Naive thymus-derived CD4-positive, alpha-beta T cell (primary cell): ENCODE measurements around the gene HNRNPM. TPM values are rescaled to one million over a fixed set of nuclear protein-coding genes. Genes with fewer than 3 reads are reported as not detected.

Source experiments
- ATAC-seq: fragments of 150-1000 bp; cut with Tn5 transposase; 2 replicates; pipeline ENCODE4 v1.10.0; 2021; ENCODE audit warnings: mild to moderate bottlenecking, moderate library complexity
- CTCF ChIA-PET: fragments of 350-600 bp; sonication (Branson Sonifier 250); formaldehyde crosslinking; loops from one replicate; lab custom pipeline; 2021; ENCODE audit warnings: antibody characterized with exemption; lab: Charles Lee
- POLR2A ChIA-PET: fragments of 350-600 bp; sonication (Branson Sonifier 250); formaldehyde crosslinking; loops from one replicate; lab custom pipeline; 2021; ENCODE audit warnings: antibody characterized with exemption, inconsistent platforms; lab: Charles Lee
- DNase-seq, 9 donors: peaks; one replicate each; pipeline versions ENCODE4 v3.0.0 to v3.0.0-alpha.2; 2020 to 2022; ENCODE audit warnings: mixed read lengths in 1 of 9
- H3K27ac ChIP-seq: one replicate; pipeline ENCODE4 v1.7.0; 2013; ENCODE audit warnings: mild to moderate bottlenecking, low read depth, low read length, moderate library complexity
- H3K27me3 ChIP-seq, 2 donors: one replicate each; pipeline ENCODE4 v1.7.0; 2013; ENCODE audit warnings: low read length in 2 of 2, mild to moderate bottlenecking in 2 of 2, moderate library complexity in 2 of 2; ENCODE audit not compliant: control insufficient read depth in 2 of 2, insufficient read depth in 2 of 2
- H3K36me3 ChIP-seq, 3 experiments: 1 replicate in 2 of 3; 2 replicates in 1 of 3; pipeline ENCODE4 v1.7.0; 2013; ENCODE audit warnings: low read length in 3 of 3, mild to moderate bottlenecking in 3 of 3, moderate library complexity in 1 of 3; ENCODE audit not compliant: insufficient read depth in 3 of 3, control insufficient read depth in 2 of 3
- H3K4me1 ChIP-seq, 2 donors: one replicate each; pipeline ENCODE4 v1.7.0; 2013; ENCODE audit warnings: low read length in 2 of 2, mild to moderate bottlenecking in 2 of 2, moderate library complexity in 1 of 2; ENCODE audit not compliant: control insufficient read depth in 2 of 2, insufficient read depth in 2 of 2
- H3K4me3 ChIP-seq: 2 replicates; pipeline ENCODE4 v1.7.0; 2013; ENCODE audit warnings: mild to moderate bottlenecking, low read length
- H3K9me3 ChIP-seq, 3 experiments: 1 replicate in 2 of 3; 2 replicates in 1 of 3; pipeline ENCODE4 v1.7.0; 2013; ENCODE audit warnings: low read length in 3 of 3; ENCODE audit not compliant: control insufficient read depth in 2 of 3
- H3K27ac Mint-ChIP-seq, 9 donors: one replicate each; pipeline ENCODE4 v1.8.0; 2020 to 2022; ENCODE audit warnings: mixed read lengths in 9 of 9, mild to moderate bottlenecking in 8 of 9, moderate library complexity in 5 of 9, inconsistent platforms in 2 of 9
- H3K27me3 Mint-ChIP-seq, 5 donors: one replicate each; pipeline ENCODE4 v1.8.0; 2021 to 2022; ENCODE audit warnings: mixed read lengths in 5 of 5, mild to moderate bottlenecking in 1 of 5
- H3K36me3 Mint-ChIP-seq, 5 donors: one replicate each; pipeline ENCODE4 v1.8.0; 2020 to 2022; ENCODE audit warnings: mixed read lengths in 5 of 5, mild to moderate bottlenecking in 3 of 5, inconsistent platforms in 1 of 5
- H3K4me1 Mint-ChIP-seq, 7 donors: one replicate each; pipeline ENCODE4 v1.8.0; 2020 to 2022; ENCODE audit warnings: mixed read lengths in 7 of 7, mild to moderate bottlenecking in 3 of 7, inconsistent platforms in 1 of 7
- H3K4me3 Mint-ChIP-seq, 10 donors: one replicate each; pipeline ENCODE4 v1.8.0; 2020 to 2022; ENCODE audit warnings: mild to moderate bottlenecking in 10 of 10, mixed read lengths in 10 of 10, moderate library complexity in 6 of 10, inconsistent platforms in 2 of 10
- H3K9me3 Mint-ChIP-seq, 11 donors: one replicate each; pipeline ENCODE4 v1.8.0; 2020 to 2022; ENCODE audit warnings: mixed read lengths in 11 of 11, mild to moderate bottlenecking in 4 of 11, inconsistent platforms in 1 of 11, moderate library complexity in 1 of 11
- intact Hi-C, 2 donors: fragments of 100-400 bp; cut with micrococcal nuclease; formaldehyde crosslinking; loops; one replicate each; pipeline ENCODE4 v1.15.1; 2023
- polyA plus RNA-seq, 2 donors: library from polyadenylated mRNA; unstranded; fragments of 300-500 nt; fragmentation: Illumina TruSeq; gene quantifications; one replicate each; pipeline ENCODE4 v1.2.3, GENCODE V29; 2021
- total RNA-seq, 6 experiments: library from RNA in 5 of 6; stranded (reverse) in 5 of 6; gene quantifications; 1 replicate in 5 of 6; 2 replicates in 1 of 6; pipeline ENCODE4 v1.2.3 and lab custom pipeline; 2021 to 2026

HNRNPM gene
- total and polyA plus RNA-seq, 7 experiments from 2014 or later, result 175 to 378 (median 272) TPM

DNA sequence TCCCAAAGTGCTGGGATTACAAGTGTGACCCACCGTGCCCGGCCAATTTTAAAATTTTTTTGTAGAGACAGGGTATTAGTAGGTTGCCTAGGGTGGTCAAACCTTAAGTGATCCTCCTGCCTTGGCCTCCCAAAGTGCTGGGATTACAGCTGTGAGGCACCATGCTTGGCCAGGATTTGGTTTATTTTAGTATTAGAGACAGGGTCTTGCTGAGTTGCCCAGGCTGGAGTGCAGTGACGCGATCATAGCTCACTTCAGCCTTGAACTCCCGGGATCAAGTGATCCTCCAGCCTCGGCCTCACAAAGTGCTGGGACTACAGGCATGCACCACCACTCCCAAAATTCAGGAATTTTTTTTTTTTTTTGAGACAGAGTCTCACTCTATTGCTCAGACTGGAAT, 74.6 kb downstream of the HNRNPM start:
- intact Hi-C loops, result loop anchor here (5.0 to 10.0 kb wide), 2 partner anchors 42 to 1585 kb away; partner anchors contain the start of genes ANGPTL6 (in 1 of the 2) and PPAN (in 1 of the 2)
- CTCF ChIA-PET, result interaction anchor here (2.6 to 8.3 kb wide), 2 partner anchors 51 to 60 kb away, joined by 14 to 147 read pairs; partner anchors contain the start of gene MYO1F

DNA sequence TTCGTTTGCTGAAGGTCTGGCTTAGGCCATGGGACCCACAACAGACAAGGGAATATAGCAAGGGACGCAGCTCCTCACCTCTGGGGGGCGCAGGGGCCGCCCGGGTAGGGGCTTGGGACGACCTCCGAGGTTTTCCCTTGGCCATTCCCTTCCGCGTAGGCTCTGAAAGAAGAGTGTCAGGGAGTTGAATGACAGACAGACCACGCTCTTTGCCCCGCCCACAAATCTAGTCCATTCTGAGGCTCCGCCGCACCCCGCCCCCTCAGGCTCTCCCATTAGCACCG, 80.6 kb downstream of the HNRNPM start:
- intact Hi-C loops, result no loop called here
- peaks cover 0 to 11% of the 10 kb centered on the region in 2 donors for H3K4me1 ChIP-seq
- peaks cover 0 to 38% (median 0%) of the 10 kb centered on the region in 3 experiments for H3K36me3 ChIP-seq
- ChIA-PET CTCF (interaction anchor here (6.5 kb wide), 1 partner anchor 54 kb away, joined by 35 read pairs; the partner anchor contains the start of gene MYO1F), POLR2A (interaction anchor here (0.8 to 13.9 kb wide), 4 partner anchors 9 to 47 kb away, joined by 5 to 566 read pairs (median 18); partner anchors contain the start of genes MYO1F and ZNF414)
- no peak for DNase-seq
- H3K4me3 ChIP-seq, result no peak overlapping the region
- no peak overlapping the region for H3K27ac ChIP-seq
- Mint-ChIP-seq H3K4me3 (no peak overlapping the region), H3K36me3 (peaks cover 0 to 50% (median 0%) of the 10 kb centered on the region in 5 donors), H3K27ac (no peak overlapping the region), H3K9me3 (no peaks in the 10 kb centered on the region), H3K27me3 (no peaks in the 10 kb centered on the region), H3K4me1 (peaks cover 9 to 32% (median 25%) of the 10 kb centered on the region in 7 donors)
- H3K27me3 ChIP-seq, result no peaks in the 10 kb centered on the region
- ATAC-seq, result no peak
- no peaks in the 10 kb centered on the region for H3K9me3 ChIP-seq

More for the DNA sequence above, 74.6 kb downstream of the HNRNPM start:
- POLR2A ChIA-PET, result interaction anchor here (0.6 to 13.9 kb wide), 9 partner anchors 8 to 92 kb away, joined by 3 to 566 read pairs (median 4); partner anchors contain the start of gene MYO1F
- H3K27me3 ChIP-seq, result no peaks in the 10 kb centered on the region
- no peak overlapping the region for H3K4me3 ChIP-seq
- H3K36me3 ChIP-seq, result peaks cover 0 to 2% (median 0%) of the 10 kb centered on the region in 3 experiments
- peaks cover 26 to 63% (median 42%) of the 10 kb centered on the region in 7 donors for H3K4me1 Mint-ChIP-seq
- no peak for ATAC-seq
- H3K27ac Mint-ChIP-seq, result peak overlapping the region in 8 of 9 donors; percentile 76 to 100 (median 89)
- peak overlapping the region; percentile 61 for H3K27ac ChIP-seq
- peak overlapping the region in 4 of 10 donors; percentile 9 to 86 (median 21) for H3K4me3 Mint-ChIP-seq
- peaks cover 39 to 58% of the 10 kb centered on the region in 2 donors for H3K4me1 ChIP-seq
- no peaks in the 10 kb centered on the region for H3K27me3 Mint-ChIP-seq
- H3K36me3 Mint-ChIP-seq, result peaks cover 0 to 31% (median 0%) of the 10 kb centered on the region in 5 donors
- H3K9me3 ChIP-seq, result no peaks in the 10 kb centered on the region
- DNase-seq, result no peak
- H3K9me3 Mint-ChIP-seq, result peaks cover 0 to 2% (median 0%) of the 10 kb centered on the region in 11 donors

DNA sequence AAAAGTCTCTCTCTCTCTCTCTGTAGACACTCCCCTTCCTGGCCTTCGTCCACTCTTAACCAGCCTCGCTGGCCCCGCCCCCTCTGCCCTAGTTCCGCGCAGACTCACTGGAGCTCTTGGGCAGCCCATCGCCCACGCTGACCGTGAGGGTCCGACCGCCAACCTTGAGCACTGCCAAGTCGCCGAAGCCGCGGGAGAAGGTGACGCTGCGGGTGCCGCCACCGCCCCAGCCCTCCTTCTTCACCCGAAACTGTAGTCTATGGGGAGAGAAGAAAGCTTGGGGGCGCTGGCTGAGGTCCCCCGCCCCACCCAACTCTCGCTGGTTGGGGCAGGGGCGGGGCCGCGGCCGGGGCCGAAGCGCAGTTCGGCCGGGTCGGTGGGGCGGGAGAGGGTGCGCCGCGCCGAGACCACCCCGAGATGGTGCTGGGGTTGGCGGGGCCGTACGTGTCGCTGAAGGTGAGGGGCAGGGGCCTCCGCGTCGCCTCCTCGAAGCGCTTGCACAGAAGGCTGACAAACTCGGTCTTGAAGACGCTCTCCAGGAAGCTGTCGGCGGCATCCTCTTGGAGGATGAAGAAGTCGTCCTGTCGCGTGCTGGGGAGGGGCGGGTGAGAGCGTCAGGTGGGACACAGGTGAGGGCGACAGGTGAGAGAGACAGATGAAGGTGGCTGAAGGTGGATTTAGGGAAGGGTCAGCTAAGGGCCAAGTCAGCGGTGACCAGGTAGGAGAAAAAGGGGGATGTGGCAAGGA, 81.7 kb downstream of the HNRNPM start:
- peak overlapping the region in 6 of 9 donors; percentile 19 to 77 (median 58) for H3K27ac Mint-ChIP-seq
- intact Hi-C loops, result no loop called here
- peaks cover 0 to 38% (median 0%) of the 10 kb centered on the region in 3 experiments for H3K36me3 ChIP-seq
- no peaks in the 10 kb centered on the region for H3K27me3 ChIP-seq
- CTCF ChIA-PET, result interaction anchor here (1.4 to 6.5 kb wide), 2 partner anchors 11 to 52 kb away, joined by 3 to 35 read pairs; partner anchors contain the start of gene MYO1F
- H3K36me3 Mint-ChIP-seq, result peaks cover 0 to 44% (median 0%) of the 10 kb centered on the region in 5 donors
- peak overlapping the region in 1 of 10 donors; percentile 47 for H3K4me3 Mint-ChIP-seq
- no peaks in the 10 kb centered on the region for H3K9me3 ChIP-seq
- H3K9me3 Mint-ChIP-seq, result no peaks in the 10 kb centered on the region
- ATAC-seq (no peak), DNase-seq (no peak)
- H3K4me1 ChIP-seq, result peaks cover 0 to 11% of the 10 kb centered on the region in 2 donors
- no peaks in the 10 kb centered on the region for H3K27me3 Mint-ChIP-seq
- H3K4me3 ChIP-seq, result no peak overlapping the region
- no peak overlapping the region for H3K27ac ChIP-seq
- POLR2A ChIA-PET, result interaction anchor here (0.6 kb wide), 1 partner anchor 9 kb away, joined by 4 read pairs; no protein-coding TSS in a partner anchor
- H3K4me1 Mint-ChIP-seq, result peaks cover 9 to 26% (median 23%) of the 10 kb centered on the region in 7 donors

DNA sequence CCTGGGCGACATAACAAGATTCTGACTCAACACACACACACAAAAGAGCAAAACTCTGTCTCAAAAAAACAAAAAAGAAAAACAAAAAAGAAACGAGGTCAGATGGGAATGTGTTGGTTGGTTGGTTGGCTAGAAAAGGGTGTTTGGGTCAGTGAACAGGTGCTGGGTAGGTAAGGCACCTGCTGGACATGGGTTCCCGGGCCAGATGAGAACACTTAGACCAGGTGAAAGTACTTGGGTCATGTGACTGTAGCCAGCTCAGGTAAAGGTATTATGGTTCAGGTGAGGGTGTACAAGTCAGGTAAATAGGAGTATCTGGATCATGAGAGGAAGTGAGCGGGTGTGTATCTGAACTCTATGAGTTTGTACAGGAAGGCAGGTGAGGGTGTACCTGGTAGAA, 83.7 kb downstream of the HNRNPM start:
- DNase-seq (no peak), ATAC-seq (no peak)
- intact Hi-C loops, result no loop called here
- Mint-ChIP-seq H3K4me1 (peaks cover 9 to 30% (median 21%) of the 10 kb centered on the region in 7 donors), H3K27me3 (no peaks in the 10 kb centered on the region), H3K27ac (peak overlapping the region in 7 of 9 donors; percentile 7 to 88 (median 49)), H3K4me3 (peak overlapping the region in 1 of 10 donors; percentile 63), H3K36me3 (peaks cover 0 to 48% (median 0%) of the 10 kb centered on the region in 5 donors), H3K9me3 (no peaks in the 10 kb centered on the region)
- Histone ChIP-seq H3K4me1 (peaks cover 0 to 11% of the 10 kb centered on the region in 2 donors), H3K4me3 (no peak overlapping the region), H3K9me3 (no peaks in the 10 kb centered on the region), H3K27me3 (no peaks in the 10 kb centered on the region), H3K27ac (no peak overlapping the region), H3K36me3 (peaks cover 0 to 40% (median 0%) of the 10 kb centered on the region in 3 experiments)
- ChIA-PET CTCF (interaction anchor here (0.6 to 1.5 kb wide), 2 partner anchors 41 to 52 kb away, joined by 5 read pairs; no protein-coding TSS in a partner anchor), POLR2A (interaction anchor here (0.6 to 1.3 kb wide), 5 partner anchors 14 to 54 kb away, joined by 3 to 5 read pairs (median 3); no protein-coding TSS in a partner anchor)

DNA sequence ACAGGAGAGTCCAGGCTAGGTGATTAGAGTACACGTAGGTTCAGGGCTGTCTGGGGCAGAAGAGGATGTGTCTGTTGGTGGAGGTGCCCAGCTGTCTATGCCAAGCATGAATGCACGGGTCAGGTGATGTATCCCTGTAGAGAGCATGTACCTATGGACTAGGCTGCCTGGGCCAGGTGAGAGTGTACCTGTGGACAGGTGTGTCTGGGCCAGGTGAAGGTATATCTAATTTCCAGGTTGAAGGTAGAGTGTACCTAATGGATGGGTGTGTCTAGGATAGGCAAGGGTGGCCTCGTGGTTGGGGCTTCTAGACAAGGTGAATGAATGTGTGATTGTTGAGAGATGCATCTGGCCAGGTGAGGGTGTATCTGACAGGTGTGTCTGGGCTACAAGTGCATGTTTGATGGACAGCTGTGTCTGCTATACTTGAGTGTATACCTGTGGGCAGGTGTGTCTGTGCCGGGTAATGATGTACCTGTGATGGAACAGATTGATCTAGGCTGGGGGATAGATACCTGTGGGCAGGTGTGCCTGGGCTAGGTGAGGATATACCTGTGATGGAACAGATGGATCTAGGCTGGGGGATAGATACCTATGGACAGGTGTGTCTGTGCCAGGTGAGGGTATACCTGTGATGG, 84.7 kb downstream of the HNRNPM start:
- H3K4me1 Mint-ChIP-seq, result peaks cover 9 to 29% (median 21%) of the 10 kb centered on the region in 7 donors
- Histone ChIP-seq H3K36me3 (peaks cover 0 to 42% (median 0%) of the 10 kb centered on the region in 3 experiments), H3K4me1 (peaks cover 0 to 11% of the 10 kb centered on the region in 2 donors), H3K27me3 (no peaks in the 10 kb centered on the region), H3K27ac (no peak overlapping the region), H3K4me3 (no peak overlapping the region), H3K9me3 (no peaks in the 10 kb centered on the region)
- peak overlapping the region in 3 of 9 donors; percentile 29 to 74 (median 59) for H3K27ac Mint-ChIP-seq
- no peaks in the 10 kb centered on the region for H3K27me3 Mint-ChIP-seq
- DNase-seq, result no peak
- H3K4me3 Mint-ChIP-seq, result peak overlapping the region in 1 of 10 donors; percentile 6
- H3K36me3 Mint-ChIP-seq, result peaks cover 0 to 49% (median 0%) of the 10 kb centered on the region in 5 donors
- no peaks in the 10 kb centered on the region for H3K9me3 Mint-ChIP-seq
- no peak for ATAC-seq
- CTCF ChIA-PET, result interaction anchor here (1.5 kb wide), 1 partner anchor 42 kb away, joined by 5 read pairs; no protein-coding TSS in a partner anchor
- POLR2A ChIA-PET, result interaction anchor here (0.6 to 1.0 kb wide), 2 partner anchors 11 to 55 kb away, joined by 3 read pairs; no protein-coding TSS in a partner anchor
- intact Hi-C loops, result no loop called here
